ENCODE results near the gene ALPG.
"Not testable (repeated sequence)": the region's sequence is repeated elsewhere in the genome, so short reads cannot be mapped to it uniquely, and the experiment has no call there.

Gene ALPG

GRCh38 chr2:232406556-232407310 lies at the start of gene ALPG:
Gene ALPG (plus strand): TSS chr2:232406844. CDS start chr2:232406895, 51 bp downstream.
- DNase-seq = no peak

GRCh38 chr2:232361646-232362045 lies 45.0 kb upstream of the ALPG start:
- DNase-seq = no peak

- no peak for DNase-seq
Measured at GRCh38 chr2:232362174-232362900, 44.3 kb upstream of the ALPG start.

GRCh38 chr2:232363064-232363783 lies 43.4 kb upstream of the ALPG start:
- not testable (repeated sequence) for DNase-seq

GRCh38 chr2:232363784-232364615 lies 42.6 kb upstream of the ALPG start:
- no peak for DNase-seq

GRCh38 chr2:232364806-232365594 lies 41.6 kb upstream of the ALPG start:
- DNase-seq = not testable (repeated sequence)

- no peak for DNase-seq
Measured at GRCh38 chr2:232365621-232366321, 40.9 kb upstream of the ALPG start.

GRCh38 chr2:232366461-232366860 lies 40.2 kb upstream of the ALPG start:
- not testable (repeated sequence) for DNase-seq

GRCh38 chr2:232367016-232367415 lies 39.6 kb upstream of the ALPG start:
- DNase-seq = no peak

GRCh38 chr2:232367591-232368233 lies 38.9 kb upstream of the ALPG start:
- DNase-seq = no peak

GRCh38 chr2:232368311-232368731 lies 38.3 kb upstream of the ALPG start:
- no peak for DNase-seq

GRCh38 chr2:232369126-232369951 lies 37.3 kb upstream of the ALPG start:
- peak in 1 of 56 donors; percentile 4 for DNase-seq

- DNase-seq = not testable (repeated sequence)
Measured at GRCh38 chr2:232370007-232370406, 36.6 kb upstream of the ALPG start.

GRCh38 chr2:232372231-232373208 lies 34.1 kb upstream of the ALPG start:
- no peak for DNase-seq

- no peak for DNase-seq
Measured at GRCh38 chr2:232374356-232374755, 32.3 kb upstream of the ALPG start.

GRCh38 chr2:232375164-232375563 lies 31.5 kb upstream of the ALPG start:
- DNase-seq = no peak

- DNase-seq = no peak
Measured at GRCh38 chr2:232376260-232376659, 30.4 kb upstream of the ALPG start.
